IPS-18c (cell line): ENCODE results near the gene PCNX2.

ENCODE experiments used
- H3K4me3 ChIP-seq: 2 replicates; pipeline ENCODE4 v1.7.0; 2013; ENCODE audit warnings: low read depth, mild to moderate bottlenecking, low read length, moderate library complexity; ENCODE audit not compliant: insufficient read depth
- H3K9me3 ChIP-seq: one replicate; pipeline ENCODE4 v1.6.1; 2013; ENCODE audit warnings: mild to moderate bottlenecking, low read length, moderate library complexity; ENCODE audit not compliant: control insufficient read depth, insufficient read depth

PCNX2 gene

DNA sequence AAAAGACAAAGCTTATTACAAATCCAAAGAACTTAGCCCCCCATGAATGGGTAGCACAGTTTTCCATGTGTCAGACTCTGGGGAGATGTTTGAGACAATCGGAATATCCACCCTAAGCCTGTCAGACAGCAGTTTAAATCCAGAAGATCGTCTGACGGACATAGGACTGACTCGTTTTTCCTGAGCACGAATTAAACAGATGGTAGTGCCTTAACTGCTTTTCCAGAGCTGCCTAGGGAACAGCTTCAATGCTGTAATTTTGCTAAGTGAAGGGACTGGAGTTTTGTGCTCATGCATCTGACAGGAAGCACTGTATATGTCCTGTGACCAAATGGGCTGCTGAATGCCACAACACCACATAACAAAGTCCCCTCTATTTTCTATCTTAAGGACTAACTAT lies 48.6 kb downstream of the PCNX2 start:
- Histone ChIP-seq H3K4me3 (no peak overlapping the region), H3K9me3 (no peaks in the 10 kb centered on the region)

GRCh38 chr1:233245191-233245765 lies 50.2 kb downstream of the PCNX2 start:
- H3K9me3 ChIP-seq: no peaks in the 10 kb centered on the region
- H3K4me3 ChIP-seq: no peak overlapping the region

- Histone ChIP-seq H3K4me3 (no peak overlapping the region), H3K9me3 (no peaks in the 10 kb centered on the region)
These were observed 51.3 kb downstream of the PCNX2 start for GRCh38 chr1:233244183-233244582.

DNA sequence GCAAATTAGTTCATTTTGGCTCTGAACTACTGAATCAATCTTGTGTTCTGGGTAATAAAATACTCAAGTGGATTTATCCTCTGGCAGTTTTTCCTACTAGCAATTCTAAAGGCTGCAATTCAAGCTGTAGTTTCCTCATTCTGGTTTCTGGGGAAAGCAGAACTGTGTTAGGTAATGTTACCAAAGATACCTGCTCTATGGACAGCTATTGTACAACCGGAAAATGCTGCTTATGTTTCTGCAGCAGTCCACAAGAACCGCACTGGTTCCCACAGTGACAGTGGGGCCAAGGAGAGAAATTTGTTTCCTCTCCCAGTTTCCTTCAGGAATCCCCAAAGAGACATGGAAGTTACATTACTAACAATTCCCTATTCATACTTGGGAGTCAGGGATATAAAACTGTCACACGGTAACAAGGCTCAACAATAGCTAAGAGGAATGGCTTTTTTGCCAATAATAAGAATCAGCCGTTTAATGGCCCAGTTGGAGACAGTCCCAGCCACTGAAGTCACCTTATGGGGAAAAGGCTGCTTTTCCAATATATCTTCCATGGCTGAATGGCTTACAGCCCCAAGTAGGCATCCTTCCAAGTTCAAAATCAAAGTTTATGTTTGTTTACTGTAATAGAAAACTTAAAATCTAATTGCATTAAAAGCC lies 52.6 kb downstream of the PCNX2 start:
- Histone ChIP-seq H3K9me3 (no peaks in the 10 kb centered on the region), H3K4me3 (no peak overlapping the region)

DNA sequence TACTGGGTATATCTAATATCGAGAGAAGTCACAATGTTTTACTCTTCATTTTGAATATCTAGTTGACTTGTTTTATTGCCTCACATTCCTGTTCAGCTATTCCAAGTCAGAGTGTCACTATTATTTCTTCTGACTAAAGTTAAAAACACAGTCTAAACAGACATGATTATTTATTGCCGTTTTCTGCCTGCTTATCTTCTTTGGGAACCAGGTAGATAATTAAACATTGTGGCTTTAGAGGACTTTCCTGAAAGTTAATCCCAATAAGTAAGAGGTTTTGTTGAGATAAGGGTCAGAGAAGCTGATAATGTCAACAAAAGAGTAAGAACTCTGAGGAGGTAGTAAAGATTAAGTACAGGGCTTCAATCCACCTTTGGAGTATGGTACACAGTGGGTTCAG lies 53.8 kb downstream of the PCNX2 start:
- Histone ChIP-seq H3K4me3 (no peak overlapping the region), H3K9me3 (no peaks in the 10 kb centered on the region)

GRCh38 chr1:233240829-233241682 lies 54.5 kb downstream of the PCNX2 start:
- Histone ChIP-seq H3K4me3 (no peak overlapping the region), H3K9me3 (no peaks in the 10 kb centered on the region)

GRCh38 chr1:233240371-233240770 lies 55.2 kb downstream of the PCNX2 start:
- Histone ChIP-seq H3K4me3 (no peak overlapping the region), H3K9me3 (no peaks in the 10 kb centered on the region)

DNA sequence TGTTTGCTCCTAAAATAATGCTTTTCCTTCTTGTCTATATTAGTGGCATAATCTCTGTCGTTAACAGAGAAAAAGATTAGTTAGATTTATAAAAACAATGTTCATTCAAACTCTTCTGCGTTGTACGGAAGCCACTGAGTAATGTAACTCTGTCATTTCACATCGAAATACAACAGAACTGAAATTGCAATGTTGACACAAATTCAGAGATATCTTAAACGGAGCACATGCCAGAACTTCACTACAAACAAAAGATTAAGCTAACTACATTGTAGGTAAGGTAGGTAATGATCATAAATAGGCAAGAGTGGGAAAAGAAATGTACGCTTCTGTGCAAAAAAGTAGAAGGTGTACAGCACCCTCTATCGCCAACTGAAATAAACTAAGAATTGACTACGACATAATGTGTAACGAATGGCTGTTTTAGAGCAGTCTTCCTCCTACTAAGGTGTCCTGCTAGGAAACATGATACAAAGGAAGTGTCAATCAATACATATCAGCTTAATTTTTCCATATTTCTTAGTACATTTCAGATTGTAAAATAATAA lies 56.6 kb downstream of the PCNX2 start:
- Histone ChIP-seq H3K9me3 (no peaks in the 10 kb centered on the region), H3K4me3 (no peak overlapping the region)

- H3K4me3 ChIP-seq: no peak overlapping the region
- H3K9me3 ChIP-seq: no peaks in the 10 kb centered on the region
These were observed 57.9 kb downstream of the PCNX2 start for GRCh38 chr1:233237647-233238046.

DNA sequence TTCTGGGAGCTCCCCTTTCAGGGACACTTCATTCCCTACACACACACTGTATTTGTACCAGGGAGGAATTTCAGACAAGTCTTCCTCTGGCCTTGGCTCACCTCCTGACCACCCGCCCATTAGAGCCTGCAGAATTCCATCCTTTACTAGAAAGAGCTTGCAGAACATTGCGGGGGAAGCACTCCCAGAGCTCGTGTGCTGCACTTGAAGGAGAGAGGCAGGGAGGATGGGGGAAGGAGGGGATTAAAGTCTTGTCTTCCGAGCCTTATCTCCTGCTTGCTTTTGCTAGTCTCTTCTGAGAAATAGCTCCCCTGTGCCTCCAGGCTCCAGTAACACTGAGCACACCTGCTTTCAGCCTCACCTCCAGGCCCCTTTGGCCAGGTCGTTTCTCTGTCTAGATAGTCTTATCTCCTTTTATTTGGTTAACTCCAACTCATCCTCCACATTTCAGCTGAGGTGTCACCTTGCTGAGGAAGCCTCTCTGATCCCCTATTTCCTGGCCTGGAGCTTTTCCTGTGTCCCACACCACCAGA lies 62.0 kb downstream of the PCNX2 start:
- Histone ChIP-seq H3K4me3 (no peak overlapping the region), H3K9me3 (no peaks in the 10 kb centered on the region)

DNA sequence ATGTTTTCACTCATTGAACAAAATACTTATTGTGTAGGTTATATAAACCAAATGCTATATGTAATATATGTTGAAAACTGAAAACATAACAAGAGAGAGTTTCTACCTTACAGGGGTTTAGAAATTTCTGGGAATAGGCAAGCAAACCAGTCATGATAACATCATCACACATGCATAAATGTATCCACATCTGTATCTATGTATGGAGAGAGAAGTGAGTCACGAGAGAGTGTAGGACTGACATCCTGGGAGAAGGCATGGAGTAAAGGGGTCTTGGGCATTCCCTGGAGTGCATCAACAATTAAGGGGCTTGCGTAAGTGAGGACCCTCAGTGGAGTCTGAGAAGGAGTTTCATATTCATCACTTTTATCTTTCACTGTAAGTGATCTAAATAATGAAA lies 65.5 kb downstream of the PCNX2 start:
- Histone ChIP-seq H3K9me3 (no peaks in the 10 kb centered on the region), H3K4me3 (no peak overlapping the region)

DNA sequence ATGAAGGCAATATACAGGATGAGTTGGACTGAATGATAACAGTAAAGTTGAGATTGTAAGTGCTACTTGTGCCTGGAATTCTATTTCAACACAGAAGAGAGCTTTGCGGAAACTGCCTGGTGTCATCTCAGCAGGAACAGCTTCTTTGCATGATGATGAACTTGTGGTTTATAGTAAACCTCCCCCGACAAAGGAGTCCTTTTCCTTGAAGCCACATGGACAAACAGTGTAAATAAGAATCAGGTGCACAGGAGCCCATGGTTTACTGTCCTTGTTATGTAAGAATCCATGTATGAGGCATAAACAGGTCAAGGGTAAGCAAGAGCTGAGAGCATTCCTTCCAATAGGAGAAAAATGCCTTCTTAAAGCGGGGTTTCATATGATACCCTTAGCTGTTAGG lies 66.2 kb downstream of the PCNX2 start:
- no peak overlapping the region for H3K4me3 ChIP-seq
- no peaks in the 10 kb centered on the region for H3K9me3 ChIP-seq

- Histone ChIP-seq H3K4me3 (no peak overlapping the region), H3K9me3 (no peaks in the 10 kb centered on the region)
These were observed 67.5 kb downstream of the PCNX2 start for GRCh38 chr1:233227930-233228465.

GRCh38 chr1:233224311-233224710 lies 71.2 kb downstream of the PCNX2 start:
- Histone ChIP-seq H3K9me3 (no peaks in the 10 kb centered on the region), H3K4me3 (no peak overlapping the region)

GRCh38 chr1:233217832-233218231 lies 77.7 kb downstream of the PCNX2 start:
- Histone ChIP-seq H3K9me3 (no peaks in the 10 kb centered on the region), H3K4me3 (no peak overlapping the region)

DNA sequence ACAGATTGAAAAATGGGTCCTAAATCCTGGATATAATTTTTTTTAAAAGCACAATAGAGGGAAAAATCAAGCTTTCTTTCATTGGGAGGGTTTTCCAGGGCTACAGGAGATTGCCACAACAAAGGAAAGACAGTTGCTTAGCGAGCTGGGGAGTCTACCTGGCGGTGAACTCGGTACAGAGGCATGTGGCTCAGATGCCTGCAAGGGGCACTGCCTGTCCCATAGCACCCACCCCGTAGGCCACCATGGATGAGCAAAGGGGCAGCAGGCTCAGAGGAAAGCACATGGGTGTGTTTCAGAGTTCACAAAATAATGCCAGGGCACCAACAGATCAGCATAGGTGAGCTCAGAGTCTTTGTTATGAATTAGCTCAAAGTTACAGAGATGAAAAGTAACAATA lies 79.5 kb downstream of the PCNX2 start:
- no peaks in the 10 kb centered on the region for H3K9me3 ChIP-seq
- H3K4me3 ChIP-seq: no peak overlapping the region

GRCh38 chr1:233215135-233215760 lies 80.3 kb downstream of the PCNX2 start:
- H3K4me3 ChIP-seq: no peak overlapping the region
- H3K9me3 ChIP-seq: no peaks in the 10 kb centered on the region
